Measurements from ENCODE around the gene PPP6C. TPM values are rescaled to one million over a fixed set of nuclear protein-coding genes. Genes with fewer than 3 reads are reported as not detected.
"Not testable (repeated sequence)": the region's sequence is repeated elsewhere in the genome, so short reads cannot be mapped to it uniquely, and the experiment has no call there.

Gene PPP6C
- total RNA-seq: 39.4 TPM
- long read RNA-seq, full-length matches to known transcripts: 24 of 27 reads
- long read RNA-seq, partial matches to known transcripts: 0 of 27 reads
- long read RNA-seq, other reads (novel, unspliced or antisense): 3 of 27 reads

DNA sequence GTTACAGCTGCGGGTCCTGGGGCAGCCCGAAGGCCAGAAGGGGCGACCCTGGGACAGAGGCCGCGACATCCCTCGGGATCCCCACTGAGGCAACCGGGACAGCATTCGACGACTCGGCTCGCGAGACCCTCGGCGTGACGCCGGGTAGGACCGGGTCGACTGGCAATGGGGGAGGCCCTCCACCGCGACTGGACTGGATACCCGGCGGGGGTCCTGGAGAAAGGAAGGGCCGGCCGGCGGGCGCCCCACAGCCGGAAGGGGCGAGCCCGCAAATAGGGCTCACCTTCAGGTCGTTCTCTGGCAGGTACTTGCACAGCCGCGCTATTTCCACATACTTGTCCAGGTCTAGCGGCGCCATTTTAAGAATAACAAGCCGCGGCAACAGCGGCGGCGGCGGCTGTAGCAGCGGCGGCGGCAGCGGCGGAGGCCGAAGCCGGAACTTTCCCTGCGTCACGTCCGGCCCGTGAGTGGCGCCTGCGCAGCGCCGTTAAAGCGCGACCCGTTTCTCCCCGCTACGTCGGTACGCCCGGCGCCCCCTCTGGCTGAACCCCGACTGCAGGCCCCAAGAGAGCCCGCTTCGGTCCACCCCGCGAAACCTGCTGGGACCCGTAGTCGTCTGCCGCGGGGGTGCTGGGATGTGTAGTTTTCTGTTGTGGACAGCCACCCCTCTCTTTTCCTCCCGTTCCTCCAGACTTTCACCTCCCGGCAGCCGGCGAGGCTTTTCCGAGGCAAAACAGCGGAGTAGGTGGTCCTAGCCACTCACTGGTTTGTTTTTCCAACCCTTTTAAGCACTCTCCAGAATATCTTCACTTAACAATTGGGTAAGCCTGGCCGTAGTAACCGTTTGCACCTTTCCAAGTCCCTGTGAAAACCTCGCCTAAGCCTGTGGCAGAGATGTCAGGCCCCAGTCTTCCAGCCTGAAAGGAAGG, at the start of gene PPP6C:
Gene PPP6C (minus strand): TSS at position 443 of the 929 bp plus-strand sequence. CDS start 85 bp downstream, at position 358.
- DNase-seq (ENCODE audit: missing footprints) (peak; percentile 98), ATAC-seq (peak; percentile 99)
- intact Hi-C loops (cut with DNase I): no loop called here

DNA sequence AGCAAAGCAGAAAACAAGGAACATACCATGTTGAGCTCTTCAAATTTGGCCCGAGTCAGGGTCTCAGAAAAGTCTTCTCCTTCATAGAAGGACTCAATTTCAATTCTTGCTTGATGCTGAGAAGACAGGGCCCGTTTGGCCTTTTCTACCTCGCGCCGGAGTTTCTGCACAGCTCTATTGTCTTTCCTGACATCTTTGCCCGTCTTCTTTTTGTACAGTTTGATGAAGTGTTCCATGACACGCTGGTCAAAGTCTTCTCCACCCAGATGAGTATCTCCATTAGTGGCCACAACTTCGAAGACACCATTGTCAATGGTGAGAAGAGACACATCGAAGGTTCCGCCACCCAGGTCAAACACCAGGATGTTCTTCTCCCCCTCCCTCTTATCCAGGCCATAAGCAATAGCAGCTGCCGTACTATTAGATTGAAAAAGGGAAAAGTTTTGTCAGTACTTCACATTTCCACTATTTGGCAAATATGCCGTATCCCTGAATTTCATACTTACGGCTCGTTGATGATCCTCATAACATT, 49.4 kb upstream of the PPP6C start:
- intact Hi-C loops (cut with DNase I): no loop called here
- ATAC-seq: no peak

DNA sequence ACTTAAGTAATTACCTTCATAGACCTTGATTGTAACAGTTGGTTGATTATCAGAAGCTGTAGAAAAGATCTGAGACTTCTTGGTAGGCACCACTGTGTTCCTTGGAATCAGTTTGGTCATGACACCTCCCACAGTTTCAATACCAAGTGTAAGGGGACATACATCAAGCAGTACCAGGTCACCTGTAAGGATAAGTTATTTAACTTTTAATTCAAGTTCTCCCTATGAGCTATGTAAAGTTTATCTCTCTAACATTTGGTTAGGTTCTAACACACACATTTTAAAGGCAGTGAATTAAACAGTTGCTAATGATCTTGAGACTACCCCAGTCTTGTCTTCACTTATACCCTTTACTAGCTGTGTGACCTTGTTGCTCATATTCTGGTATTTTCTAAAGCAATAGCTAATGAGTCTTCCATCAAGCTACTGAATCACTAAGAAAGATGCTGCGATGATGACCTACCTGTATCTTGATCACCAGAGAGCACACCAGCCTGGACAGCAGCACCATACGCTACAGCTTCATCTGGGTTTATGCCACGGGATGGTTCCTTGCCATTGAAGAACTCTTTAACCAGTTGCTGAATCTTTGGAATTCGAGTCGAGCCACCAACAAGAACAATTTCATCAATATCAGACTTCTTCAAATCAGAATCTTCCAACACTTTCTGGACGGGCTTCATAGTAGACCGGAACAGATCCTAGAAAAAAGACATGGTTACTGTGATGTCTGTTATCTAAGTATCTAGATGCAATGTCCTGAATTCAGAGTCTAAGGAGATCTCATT, 48.7 kb upstream of the PPP6C start:
- intact Hi-C loops (cut with DNase I): no loop called here
- no peak for ATAC-seq

More for the DNA sequence above, 49.4 kb upstream of the PPP6C start:
- no peak for DNase-seq (ENCODE audit: missing footprints)

GRCh38 chr9:125236520-125237159, 47.0 kb upstream of the PPP6C start:
- DNase-seq (ENCODE audit: missing footprints); intact Hi-C loops (cut with DNase I); ATAC-seq: not testable (repeated sequence)

More for the DNA sequence above, 48.7 kb upstream of the PPP6C start:
- no peak for DNase-seq (ENCODE audit: missing footprints)

DNA sequence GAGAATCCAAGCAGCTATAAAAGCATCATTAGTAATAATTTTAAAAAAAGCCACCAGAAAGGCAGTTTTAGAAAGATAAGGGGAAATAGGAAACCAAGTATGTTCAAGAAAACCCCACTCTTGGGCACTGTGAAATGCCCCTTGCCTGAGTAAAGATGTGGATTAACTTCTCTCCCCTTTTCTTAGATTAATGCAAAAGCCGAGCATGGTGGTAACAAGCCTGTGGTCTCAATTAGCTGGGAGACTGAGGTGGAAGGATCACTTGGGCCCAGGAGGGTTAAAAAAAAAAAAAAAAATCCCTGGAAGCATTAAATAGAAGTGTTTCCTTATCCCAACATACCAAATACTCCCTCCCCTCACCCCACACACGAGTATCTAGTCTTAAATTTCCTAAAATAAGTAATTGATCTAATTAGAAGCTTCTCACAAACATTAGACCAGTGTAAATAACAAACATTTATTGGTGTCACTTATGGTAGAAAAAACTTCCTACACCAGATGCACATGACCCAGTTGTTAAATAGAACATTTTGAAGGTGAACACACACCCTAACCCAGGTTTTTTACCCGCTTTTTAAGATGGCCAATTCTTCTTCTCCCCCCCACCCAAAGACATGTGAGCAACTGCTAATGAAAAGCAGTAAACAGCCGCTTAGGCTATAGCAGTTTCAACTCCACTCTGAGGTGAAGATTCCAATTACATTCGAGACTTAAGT, 46.4 kb upstream of the PPP6C start:
- no peak for DNase-seq (ENCODE audit: missing footprints)
- intact Hi-C loops (cut with DNase I): no loop called here
- no peak for ATAC-seq

- DNase-seq (ENCODE audit: missing footprints); ATAC-seq; intact Hi-C loops (cut with DNase I): not testable (repeated sequence)
Observed at GRCh38 chr9:125234099-125234498, 44.5 kb upstream of the PPP6C start.

DNA sequence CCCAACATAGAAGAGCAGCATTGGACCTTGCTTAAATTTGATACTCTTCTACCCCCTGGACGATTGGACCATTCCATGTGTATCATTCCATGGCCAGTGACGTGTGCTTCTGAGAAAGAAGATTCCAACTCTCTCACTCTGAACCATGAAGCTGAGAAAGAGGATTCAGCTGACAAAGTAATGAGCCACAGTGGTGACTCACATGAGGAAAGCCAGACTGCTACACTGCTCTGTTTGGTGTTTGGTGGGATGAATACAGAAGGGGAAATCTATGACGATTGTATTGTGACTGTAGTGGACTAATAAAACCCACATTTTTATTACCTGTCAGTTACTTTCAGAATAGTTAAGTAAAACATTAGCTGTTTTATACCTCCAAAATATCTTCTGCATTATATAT, 44.1 kb upstream of the PPP6C start:
- no peak for DNase-seq (ENCODE audit: missing footprints)
- intact Hi-C loops (cut with DNase I): no loop called here
- ATAC-seq: no peak

GRCh38 chr9:125227761-125228160, 38.2 kb upstream of the PPP6C start:
- DNase-seq (ENCODE audit: missing footprints) (no peak), ATAC-seq (no peak)
- intact Hi-C loops (cut with DNase I): no loop called here

GRCh38 chr9:125224858-125225257, 35.3 kb upstream of the PPP6C start:
- ATAC-seq; intact Hi-C loops (cut with DNase I); DNase-seq (ENCODE audit: missing footprints): not testable (repeated sequence)

DNA sequence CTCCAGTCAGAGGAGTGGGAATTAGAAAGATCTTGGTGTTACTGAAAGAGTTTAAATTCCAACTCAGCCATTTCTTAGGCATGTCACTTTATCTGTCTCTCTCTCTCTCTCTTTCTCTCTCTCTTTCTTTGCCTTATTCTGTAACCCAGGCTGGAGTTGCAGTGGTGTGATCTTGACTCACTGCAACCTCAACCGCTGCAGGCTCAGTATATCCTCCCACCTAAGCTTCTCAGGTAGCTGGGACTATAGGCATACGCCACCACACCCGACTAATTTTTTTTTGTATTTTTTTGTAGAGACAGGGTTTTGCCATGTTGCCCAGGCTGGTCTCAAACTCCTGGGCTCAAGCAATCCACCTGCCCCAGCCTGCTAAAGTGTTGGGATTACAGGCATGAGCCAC, 29.0 kb upstream of the PPP6C start:
- intact Hi-C loops (cut with DNase I): no loop called here
- DNase-seq (ENCODE audit: missing footprints): no peak
- no peak for ATAC-seq

GRCh38 chr9:125214186-125214585, 24.6 kb upstream of the PPP6C start:
- intact Hi-C loops (cut with DNase I): no loop called here
- DNase-seq (ENCODE audit: missing footprints) (no peak), ATAC-seq (no peak)

DNA sequence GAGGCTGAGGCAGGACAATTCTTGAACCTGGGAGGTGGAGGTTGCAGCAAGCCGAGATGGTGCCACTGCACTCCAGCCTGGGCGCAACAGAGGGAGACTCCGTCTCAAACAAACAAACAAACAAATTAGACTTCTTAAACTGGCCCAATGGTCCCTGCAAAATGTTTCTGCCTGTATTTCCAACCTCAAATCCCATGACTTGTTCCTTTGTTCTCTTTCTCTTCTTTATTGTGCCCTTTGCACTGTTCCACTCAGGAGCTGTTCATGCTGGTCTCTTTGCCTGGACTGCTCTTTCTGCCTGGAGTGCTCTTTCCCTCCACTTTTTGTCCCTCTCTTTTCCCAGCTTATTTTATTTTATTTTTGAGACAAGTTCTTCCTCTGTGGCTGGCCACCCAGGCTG, 14.9 kb upstream of the PPP6C start:
- no peak for ATAC-seq
- intact Hi-C loops (cut with DNase I): loop anchor here (5.0 kb wide), 2 partner anchors 38 to 262 kb away; partner anchors contain the start of genes GOLGA1 and HSPA5
- no peak for DNase-seq (ENCODE audit: missing footprints)

GRCh38 chr9:125202846-125203618, 13.4 kb upstream of the PPP6C start:
- DNase-seq (ENCODE audit: missing footprints) (no peak), ATAC-seq (no peak)
- intact Hi-C loops (cut with DNase I): loop anchor here (5.0 kb wide), 2 partner anchors 39 to 261 kb away; partner anchors contain the start of genes GOLGA1 and HSPA5

GRCh38 chr9:125200216-125201047, 10.8 kb upstream of the PPP6C start, which contains the start of gene RABEPK:
Gene RABEPK (plus strand): TSS chr9:125200542. CDS start chr9:125203014, 2,472 bp downstream.
- intact Hi-C loops (cut with DNase I): loop anchor here (5.0 kb wide), 2 partner anchors 42 to 258 kb away; partner anchors contain the start of genes GOLGA1 and HSPA5
- ATAC-seq (peak; percentile 100), DNase-seq (ENCODE audit: missing footprints) (peak; percentile 95)

DNA sequence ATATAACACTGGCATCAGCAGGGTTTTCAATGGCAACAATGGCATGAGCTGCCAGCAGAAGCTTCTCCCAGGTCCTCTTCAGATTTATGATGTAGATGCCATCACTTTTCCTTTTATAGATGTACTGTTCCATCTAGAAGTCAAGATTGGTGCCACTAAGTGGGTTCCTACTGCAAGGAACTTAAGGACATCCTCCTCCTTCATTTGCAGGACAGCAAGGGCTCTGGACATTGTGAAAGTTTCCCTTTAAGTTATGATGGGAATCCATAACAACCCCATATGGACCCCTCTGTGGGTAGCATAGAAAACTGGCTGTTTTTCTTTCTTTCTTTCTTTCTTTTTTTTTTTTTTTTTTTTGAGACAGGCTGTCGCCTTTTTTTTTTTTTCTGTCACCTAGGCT, 6.0 kb upstream of the PPP6C start:
- DNase-seq (ENCODE audit: missing footprints); ATAC-seq; intact Hi-C loops (cut with DNase I): not testable (repeated sequence)

- DNase-seq (ENCODE audit: missing footprints); intact Hi-C loops (cut with DNase I); ATAC-seq: not testable (repeated sequence)
Observed at GRCh38 chr9:125194466-125194865, 4.9 kb upstream of the PPP6C start.

Measured in Right ventricle myocardium inferior (tissue), 1 donor.